ENCODE data around the gene CCDC12.
A peak's percentile ranks its signal among the peaks of the same experiment; 100 is the strongest.

Gene CCDC12

DNA sequence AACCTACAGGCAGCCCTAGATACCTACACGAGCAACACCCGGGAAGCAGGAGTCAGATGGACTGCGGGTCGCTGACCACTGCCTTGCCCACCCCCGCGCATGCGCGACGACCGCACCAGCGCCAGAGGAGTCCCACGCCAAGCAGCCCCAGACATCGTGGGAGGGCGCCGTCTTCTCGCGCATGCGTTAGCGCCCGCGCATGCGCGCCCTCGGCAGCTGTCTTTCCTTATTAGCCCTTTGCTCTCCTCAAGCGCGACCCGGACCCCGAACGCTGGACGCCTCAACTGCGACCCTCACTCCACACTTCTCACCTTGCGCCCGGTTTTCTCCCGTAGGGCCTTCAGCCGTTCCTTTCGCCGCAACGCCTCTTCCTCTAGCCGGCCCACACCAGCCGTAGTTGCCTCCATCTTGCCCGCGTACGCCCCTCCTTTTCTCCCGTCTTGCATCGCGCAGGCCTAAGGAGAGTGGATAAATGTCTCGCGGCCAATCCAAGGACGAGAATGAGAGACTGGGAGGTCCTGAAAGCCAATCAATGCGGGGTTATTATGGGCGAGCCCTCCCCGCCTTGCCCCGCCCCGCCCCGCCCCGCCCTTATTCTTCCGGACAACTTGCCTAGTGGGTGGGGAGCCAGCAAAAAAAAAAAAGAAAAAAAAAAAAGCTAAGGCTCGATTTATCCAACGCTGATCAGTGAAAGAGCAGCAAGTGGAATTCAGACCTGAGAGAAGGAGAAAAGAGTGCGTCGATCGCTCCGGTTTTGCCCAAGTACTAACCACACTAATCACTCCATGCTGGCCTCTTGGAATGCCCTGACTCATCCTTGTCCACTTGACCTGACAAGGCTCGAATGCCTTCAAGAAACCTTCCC is at the start of gene CCDC12:
Gene CCDC12 (minus strand): TSS at position 420 of the 865 bp plus-strand sequence. CDS start 13 bp downstream, at position 407.
- peak; percentile 97 for DNase-seq

DNA sequence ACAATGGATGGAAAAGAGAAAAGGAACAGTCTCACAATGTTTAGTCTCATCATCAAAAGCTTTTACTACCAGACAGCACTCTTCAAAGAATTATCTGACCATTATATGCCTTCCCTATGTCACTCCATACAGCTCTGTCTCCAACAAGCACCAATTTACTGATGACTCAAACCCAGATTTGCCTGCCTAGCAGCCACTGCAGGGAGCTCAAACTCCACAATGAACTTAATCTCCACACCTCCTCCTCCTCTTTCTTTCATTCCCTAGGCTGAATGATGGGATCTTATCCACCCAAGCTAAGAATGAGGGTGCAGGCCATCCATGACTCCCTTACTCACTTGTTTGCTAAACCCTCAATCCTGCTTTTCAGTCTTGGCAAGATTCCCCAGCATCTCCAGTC is 48.4 kb upstream of the CCDC12 start:
- DNase-seq = peak; percentile 32

DNA sequence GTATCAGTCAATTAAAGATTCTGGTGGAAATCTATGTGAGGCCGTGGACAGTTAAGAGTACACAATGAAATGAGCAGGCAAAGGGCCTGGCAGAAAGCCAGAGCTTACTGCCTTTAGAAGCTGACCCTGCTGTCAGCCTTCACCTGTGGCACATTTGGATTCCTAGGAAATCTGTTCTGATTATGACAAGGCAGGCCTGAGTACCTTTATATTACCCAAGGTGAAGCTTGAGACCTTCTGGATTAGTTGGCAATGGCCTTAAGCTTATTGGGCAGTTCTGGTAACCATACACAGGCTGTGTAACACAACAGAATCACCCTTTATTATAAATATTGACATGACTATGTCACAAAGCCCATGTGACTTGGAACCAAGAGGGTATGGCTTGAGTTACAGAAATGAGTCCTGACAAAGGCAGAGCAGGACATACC is 46.1 kb upstream of the CCDC12 start:
- no peak for DNase-seq

DNA sequence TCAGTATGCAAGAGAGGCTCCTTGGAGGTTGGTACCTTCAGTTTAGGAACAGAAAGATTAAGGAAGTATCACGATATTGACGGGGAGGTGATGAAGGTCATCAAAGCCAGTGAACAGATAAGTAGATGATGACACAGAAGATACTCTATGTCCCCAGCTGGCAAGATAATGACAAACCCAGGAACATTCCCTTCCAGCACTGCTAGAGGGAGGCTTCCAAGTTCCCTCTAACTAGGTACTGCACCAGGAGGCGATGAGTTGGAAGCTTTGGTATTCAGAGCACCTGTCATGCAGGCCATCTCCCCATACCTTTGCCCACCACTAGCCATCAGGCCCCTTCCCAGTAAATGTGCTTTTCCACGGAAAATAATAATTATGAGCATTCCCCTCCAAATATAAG is 43.8 kb upstream of the CCDC12 start:
- no peak for DNase-seq

DNA sequence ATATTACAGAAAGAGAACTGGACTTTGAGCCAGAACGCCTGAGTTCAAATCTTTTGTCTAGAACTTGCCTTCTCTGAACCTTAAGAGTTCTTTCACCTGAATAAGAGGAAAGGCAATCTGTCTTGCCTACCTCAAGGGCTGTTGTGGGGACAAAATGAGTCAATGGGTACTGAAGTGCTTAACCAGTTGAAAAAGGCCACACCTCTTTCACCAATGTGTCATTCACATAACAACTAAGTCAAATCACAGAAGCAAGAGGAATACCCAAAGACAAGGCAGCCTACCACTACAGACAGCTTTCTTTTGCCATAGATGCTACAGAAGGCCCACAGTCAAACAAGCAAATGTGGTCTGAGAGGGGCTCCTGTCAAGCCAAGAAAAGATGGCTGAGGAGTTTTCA is 42.7 kb upstream of the CCDC12 start:
- peak; percentile 87 for DNase-seq

DNA sequence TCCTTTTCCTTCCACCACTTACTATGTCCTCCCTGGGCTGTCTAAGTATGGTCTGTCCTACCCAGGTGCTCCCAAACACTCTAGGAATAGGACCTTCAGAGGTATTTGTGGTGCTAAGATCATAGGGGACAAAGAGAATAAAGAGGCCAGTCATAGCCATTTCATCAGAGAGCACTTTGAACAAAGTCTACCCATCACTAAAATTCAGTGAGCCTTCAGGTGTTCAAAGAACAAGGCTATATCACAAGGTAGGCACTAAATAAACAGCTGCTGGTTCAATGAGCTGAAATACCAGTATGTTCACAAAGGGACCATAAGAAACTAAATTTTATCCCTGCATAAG is 41.7 kb upstream of the CCDC12 start:
- DNase-seq = no peak

DNA sequence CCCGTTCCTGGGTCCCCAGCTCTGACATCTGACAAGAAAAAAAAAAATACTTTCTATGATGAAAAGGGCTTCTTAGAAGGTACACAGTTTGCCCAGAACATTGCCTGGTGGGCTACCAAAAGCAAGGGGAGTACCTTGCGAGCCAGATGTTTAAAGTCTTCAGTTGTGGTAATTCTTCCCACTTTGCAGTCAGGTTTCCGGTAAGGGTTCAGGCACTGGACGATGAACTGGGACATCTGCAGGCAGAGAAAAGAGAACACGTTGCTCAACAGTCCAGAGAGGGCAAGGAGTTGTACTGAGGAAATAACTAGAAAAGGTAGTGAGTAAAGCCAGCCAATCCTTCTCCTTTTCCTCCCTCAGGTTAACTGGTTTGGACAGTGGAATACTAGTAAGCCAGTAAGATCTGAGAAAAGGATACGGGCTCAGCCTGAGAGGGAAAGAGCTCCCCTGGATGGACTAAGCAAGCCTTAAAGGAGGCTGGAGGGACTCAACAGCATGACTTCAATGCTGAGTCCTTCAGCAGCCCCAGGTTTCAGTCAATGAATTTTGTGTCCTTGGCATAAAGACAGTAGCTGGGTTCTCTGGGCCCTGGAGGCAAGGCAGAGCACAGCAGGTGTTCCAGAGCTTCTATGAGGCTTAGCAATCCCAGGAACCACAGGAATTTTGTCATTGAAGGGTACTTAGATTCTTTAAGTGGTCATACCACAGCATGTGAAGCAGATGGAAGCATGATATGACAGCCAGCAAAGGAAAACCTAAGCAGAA is 41.1 kb upstream of the CCDC12 start:
- no peak for DNase-seq

DNA sequence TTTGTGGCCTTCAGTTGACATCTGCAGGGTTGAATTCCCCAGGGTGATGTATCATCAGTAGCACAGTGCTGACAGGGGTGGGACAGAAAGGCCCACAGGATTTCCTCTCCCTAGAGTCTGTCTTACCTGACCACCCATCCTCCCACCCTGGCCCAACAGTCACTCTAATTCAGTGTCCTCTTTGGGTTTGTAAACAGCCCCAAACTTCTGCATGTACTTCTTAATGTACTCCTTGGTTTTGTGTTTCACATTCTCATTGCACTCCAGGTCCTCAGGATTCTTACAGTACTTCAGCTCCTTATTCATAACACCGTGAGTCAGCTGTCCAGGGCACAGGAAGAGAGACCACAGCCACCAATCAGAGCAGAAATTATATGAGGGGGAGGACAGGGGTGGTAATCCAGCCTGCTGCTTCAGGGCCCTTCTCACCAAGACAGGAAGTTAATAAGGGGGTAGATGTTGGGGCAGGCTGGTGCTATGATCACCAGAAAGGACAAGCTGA is 40.4 kb upstream of the CCDC12 start:
- peak; percentile 62 for DNase-seq

DNA sequence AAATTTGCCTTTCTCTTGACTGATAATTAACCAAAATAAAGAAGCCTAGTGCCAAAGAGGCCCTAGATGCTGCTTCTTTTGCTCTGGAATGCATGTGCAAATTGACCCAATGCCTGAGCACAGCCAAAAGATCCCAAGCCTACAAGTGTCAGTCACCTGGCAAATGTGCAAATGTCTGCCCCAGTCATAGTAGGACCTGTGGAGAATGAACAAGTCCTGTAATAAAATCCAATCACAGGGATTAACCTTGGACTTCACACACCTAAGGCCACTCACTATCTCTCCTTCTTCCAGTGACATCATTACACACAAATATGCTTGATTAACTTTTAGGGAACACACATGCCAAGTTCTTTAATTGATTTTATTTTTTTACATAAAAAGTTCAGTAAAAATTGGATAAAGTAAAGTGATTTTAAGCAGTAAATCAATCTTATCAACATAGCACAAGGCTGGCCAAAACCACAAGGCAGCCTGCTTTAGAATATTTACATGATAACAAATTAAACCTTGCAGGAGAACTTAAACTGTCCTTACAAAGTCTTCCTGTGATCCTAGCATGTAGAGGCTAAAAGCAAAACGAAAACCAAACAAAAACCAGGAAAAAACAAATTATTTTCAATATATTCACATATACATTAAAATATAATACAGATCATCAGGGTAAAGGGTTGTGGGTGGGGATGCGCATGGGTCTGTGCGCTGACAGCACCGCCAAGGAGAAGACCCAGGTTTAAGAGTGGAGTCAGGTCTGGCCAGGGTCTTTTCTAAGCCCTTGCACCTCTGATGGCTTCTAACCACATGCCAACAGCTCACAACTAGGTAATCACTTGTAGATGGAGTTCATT is 39.8 kb upstream of the CCDC12 start:
- no peak for DNase-seq

DNA sequence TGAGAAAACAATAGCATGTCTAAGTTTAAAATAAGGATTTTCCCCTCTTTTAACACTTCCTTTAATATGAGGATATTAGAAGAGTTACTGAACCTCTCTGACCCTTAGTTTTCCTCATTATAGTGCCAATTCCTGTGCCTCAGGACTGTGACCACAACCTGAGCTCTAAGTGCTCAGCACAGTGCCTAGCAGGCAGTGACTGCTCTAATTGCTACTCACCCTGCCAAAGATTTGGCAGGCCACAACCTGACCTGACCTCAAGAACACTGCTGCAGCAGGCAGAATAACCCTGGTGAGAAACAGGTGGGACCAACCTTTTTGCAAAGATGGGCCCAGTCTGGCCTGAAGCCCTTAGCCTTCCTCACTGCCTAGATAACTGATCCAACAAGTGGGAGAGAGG is 38.6 kb upstream of the CCDC12 start:
- DNase-seq = no peak

DNA sequence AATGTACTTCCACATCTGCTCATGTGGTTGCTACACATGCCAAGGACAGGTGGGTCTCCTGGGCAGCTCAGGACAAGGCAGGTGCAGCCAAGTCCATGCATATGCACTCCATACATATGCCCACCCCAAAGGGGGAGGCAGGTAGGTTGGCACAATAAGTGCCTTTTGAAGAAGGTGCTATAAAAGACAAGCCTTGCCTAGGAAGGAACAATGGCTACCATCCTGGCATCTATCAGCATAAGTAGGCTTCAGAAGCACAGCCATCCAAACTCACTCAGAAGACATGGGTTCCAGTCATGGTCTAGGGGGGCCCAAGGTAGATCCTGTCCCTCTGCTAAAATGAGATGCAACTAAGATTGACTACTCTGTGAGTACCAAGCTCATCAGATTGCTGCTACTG is 37.5 kb upstream of the CCDC12 start:
- DNase-seq = no peak

DNA sequence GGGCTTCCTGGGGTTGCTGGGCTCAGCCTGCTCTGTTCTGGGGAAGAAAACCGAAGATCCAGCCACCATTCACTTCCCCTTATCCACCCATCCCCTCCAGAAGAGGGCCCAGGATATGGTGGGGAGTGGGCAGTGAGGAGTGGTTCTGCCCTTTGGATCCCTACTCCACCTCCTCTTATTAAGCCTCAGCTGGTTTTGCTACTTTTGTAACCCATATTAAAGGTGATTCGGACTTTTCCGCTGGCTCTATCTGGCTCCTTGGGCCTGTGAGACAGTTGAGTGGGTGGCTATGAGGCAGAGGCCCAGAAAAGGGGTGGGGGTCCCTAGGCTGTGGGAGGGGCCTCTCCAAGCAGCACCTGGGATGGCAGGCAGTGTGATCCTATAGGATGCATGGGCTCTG is 36.7 kb upstream of the CCDC12 start:
- no peak for DNase-seq

DNA sequence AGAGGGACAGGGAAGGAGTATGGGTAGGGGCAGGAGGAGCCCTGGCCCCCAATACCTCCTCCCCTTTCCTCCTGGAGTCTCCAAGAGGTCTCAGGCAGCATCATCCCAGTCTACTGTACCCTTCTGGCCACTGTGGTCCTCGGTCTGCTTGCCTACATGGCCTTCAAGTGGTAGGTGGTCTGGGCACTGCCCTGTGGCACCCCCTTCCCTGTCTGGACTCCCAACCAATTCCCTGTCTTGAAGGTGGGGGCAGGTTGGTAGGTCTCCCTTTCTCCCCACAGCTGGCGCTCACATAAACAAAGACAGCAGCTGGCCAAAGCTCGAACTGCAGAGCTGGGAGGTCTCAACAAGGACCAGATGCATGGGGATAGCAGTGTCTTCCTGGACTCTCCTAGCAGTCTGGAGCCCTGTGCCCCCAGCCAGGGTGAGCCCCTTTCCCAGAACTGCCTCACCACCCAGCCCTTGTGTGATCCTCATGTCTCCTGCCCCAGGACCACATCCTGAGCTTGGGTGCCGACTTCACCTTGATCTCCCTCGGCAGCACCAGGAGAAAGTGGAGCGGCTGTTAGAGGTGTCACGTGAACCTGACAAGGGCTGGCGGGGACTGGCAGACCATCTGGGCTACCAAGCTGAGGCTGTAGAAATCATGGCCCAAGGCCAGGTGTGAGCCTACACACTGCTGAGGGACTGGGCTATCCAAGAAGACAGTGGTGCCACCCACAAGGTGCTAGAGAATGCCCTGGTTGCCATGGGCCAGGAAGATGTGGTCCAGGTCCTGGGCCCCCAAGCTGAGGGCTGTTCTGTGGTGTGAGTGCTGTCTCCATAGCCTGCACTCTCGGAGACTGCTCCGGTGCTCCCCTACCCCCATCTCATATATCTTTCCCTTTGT is 36.0 kb upstream of the CCDC12 start:
- DNase-seq = no peak

DNA sequence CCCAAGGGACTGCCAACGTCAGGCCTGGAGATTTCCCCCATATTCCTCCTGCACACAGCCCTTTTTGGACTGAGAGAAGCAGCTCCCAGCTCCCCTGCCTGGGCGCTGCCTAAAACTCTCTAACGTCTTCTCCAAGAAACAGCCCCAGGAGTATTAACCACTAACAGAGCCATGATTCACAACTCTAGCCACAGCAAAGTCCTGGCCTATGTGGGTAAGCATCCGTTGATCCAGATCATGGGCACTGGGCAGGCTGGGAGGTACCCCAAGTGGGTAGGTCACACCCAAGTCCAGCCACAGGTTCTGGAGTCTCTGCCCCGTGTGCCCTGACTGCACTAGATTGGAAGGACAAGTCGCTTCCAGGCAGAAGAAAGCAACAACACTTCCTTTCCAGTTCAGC is 34.8 kb upstream of the CCDC12 start:
- DNase-seq = no peak

DNA sequence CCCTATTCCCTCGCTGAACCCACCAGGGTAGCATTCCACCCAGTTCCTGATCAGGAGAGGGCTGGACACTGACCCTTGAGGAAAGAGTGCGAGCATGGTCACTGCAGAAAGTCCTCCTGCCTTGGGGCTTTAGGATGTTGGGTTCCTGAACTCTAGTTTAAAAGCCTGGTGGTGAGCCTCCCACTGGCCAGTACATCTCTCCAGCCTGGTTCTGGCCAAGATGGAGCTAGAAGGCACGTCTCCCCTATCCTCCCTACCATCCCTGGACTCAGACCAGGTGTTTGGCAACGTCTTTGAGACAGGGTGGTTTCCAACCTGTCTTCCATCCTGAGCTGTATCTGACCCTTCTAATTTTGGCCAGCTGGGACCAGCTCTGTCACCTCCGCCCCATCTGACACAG is 34.4 kb upstream of the CCDC12 start:
- no peak for DNase-seq

DNA sequence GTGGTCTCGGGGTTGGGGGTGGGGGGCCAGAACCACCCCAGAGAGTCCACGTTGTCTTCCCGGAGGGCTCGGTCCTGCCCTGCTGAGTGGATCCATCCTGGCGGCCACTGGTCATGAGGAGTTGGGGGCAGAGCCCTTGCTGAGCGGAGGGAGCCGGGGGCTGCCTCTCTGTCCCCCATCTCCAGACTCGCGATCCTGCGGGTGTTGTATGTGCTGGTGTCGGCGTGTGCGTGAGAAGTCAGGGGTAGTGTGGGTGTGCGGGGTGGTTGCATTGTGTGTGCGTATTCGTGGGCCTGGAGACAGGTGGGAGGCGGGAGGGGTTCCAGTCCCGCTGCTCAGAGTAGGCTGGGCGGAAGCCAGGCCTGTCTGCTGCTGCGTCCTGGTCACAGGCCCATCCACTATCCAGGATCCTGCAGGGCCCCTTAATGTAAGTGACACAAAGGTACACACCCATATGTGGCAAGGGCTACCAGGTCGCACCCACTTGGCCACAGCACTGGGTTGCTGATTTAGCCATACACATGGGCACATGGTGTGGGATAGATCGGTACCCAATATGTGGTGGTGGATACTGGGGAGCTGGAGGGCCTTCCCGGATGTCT is 33.7 kb upstream of the CCDC12 start:
- no peak for DNase-seq

DNA sequence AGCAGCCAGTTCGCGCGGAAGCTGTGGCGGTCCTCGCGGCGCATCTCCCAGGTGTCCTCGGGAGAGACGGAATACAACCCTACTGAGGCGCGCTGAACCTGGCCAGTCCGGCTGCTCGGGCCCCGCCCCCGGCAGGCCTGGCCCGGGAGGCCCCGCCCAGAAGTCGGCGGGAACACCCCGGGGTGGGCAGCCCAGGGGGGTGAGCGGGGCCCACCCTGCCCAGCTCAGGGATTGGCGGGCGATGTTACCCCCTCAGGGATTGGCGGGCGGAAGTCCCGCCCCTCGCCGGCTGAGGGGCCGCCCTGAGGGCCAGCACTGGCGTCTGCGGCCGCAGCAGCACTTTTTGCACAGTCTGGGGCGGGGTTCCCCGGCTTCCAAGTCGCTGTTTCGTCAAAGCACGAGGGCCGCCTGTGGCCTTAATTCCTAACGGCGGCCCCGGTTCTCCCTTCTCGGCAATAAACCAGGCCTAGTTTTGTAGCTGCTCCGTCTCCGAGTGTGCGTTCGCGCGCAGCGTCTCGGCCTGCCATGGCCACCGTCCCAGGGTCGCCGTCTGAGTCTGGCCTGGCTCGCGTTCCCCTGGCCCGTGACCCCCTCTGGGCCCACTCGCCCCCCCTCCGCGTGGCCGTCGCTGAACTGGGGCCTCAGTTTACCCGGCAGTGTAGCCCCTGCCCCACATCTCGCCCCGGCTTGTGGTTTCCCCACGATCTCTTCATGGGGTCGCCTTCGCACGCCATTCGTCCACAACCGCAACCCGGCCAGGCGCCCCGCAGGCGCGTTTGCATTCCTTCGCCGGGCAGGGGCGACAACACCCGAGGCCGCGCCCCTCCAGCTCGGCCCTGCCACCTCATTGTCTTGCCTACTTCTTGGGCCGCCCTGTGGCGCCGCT is 32.9 kb upstream of the CCDC12 start:
- DNase-seq = peak; percentile 69

DNA sequence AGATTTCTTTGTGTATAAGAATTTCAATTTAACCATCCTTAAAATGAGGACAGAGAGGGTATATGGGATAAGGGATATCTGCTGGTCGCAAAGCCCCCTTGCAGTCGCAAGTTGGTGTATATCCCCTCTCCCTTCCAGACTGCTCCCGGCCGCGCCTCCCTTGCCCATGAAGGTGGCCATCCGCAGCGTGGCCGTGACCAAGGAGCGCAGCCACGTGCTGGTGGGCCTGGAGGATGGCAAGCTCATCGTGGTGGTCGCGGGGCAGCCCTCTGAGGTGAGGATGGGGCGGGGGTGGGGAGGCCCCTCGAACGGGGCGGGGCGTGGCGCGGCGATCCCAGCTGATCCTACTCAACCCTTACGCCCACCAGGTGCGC is 32.3 kb upstream of the CCDC12 start:
- no peak for DNase-seq

DNA sequence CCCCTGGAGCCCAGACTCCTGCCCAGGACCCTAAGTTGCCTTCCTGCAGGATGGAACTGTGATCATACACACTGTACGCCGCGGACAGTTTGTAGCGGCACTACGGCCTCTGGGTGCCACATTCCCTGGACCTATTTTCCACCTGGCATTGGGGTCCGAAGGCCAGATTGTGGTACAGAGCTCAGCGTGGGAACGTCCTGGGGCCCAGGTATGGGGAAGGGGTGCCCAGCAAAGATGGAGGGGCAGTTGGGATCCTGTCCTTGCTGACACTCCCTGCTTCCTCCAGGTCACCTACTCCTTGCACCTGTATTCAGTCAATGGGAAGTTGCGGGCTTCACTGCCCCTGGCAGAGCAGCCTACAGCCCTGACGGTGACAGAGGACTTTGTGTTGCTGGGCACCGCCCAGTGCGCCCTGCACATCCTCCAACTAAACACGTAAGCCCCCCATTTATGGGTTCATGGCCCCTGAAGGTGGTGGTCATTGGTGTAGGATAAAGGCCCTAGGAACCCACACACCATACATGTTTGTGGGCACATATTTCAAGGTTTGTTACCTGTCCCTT is 31.8 kb upstream of the CCDC12 start:
- DNase-seq = no peak

DNA sequence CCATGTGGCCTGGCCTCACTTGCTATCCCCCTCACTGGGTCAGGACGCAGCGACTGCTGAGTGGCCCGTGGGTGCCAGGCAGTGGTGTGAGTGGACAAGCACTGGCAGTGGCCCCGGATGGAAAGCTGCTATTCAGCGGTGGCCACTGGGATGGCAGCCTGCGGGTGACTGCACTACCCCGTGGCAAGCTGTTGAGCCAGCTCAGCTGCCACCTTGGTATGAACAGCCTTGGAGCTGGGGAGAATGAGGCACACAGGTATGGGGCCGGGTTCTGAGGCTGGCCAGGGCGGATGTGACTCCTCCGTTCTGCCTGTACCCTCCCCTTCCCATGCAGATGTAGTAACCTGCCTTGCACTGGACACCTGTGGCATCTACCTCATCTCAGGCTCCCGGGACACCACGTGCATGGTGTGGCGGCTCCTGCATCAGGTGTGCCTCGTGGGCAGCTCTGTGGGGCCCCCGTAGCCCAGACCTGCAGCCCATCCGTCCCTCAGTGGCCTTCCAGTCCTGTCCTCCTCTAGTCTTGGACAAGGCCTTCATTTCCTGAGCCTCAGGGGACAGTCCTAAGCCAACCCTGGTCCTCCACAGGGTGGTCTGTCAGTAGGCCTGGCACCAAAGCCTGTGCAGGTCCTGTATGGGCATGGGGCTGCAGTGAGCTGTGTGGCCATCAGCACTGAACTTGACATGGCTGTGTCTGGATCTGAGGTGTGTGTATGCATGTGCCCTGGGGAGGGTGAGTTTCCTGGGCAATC is 31.1 kb upstream of the CCDC12 start:
- no peak for DNase-seq

All from activated CD4-positive, alpha-beta T cell treated with anti-CD3 and anti-CD28 coated beads, Interleukin-2, Interleukin-6, amounts not matched to agents 100 ng/mL and 50 ng/mL, durations not matched to agents 16 hours and 8 hours (primary cell).